Neural cell (in vitro differentiated cells): ENCODE data around the gene FBN1.

Experiments used
- CTCF ChIP-seq: fragments of 450-650 bp; IDR thresholded peaks from 2 replicates; pipeline ENCODE4 v1.5.1; 2014; ENCODE audit warnings: antibody characterized with exemption, mild to moderate bottlenecking, moderate library complexity; ENCODE audit not compliant: poor library complexity, severe bottlenecking
- EP300 ChIP-seq: fragments of 450-650 bp; conservative IDR thresholded peaks from 2 replicates; pipeline ENCODE4 v1.6.1; 2014; ENCODE audit warnings: antibody characterized with exemption, mild to moderate bottlenecking, moderate library complexity; ENCODE audit not compliant: poor library complexity, severe bottlenecking
- POLR2AphosphoS5 ChIP-seq: IDR thresholded peaks from 2 replicates; pipeline ENCODE4 v1.6.1; 2012

GRCh38 chr15:48554112-48554511 is 91.4 kb downstream of the FBN1 start:
- TF ChIP-seq POLR2AphosphoS5 (no peak), CTCF (no peak), EP300 (no peak)
